A673 (cell line): ENCODE results near the gene SPIRE1. TPM values are rescaled to one million over a fixed set of nuclear protein-coding genes. Genes with fewer than 3 reads are reported as not detected.

Source experiments
- BruUV-seq: library from RNA; stranded (reverse); fragments of 400-500 nt; replicated peaks from 2 replicates; lab custom pipeline; 2021; lab: Mats Ljungman, UMichigan
- CTCF ChIA-PET: fragments of 300-600 bp; sonication (Branson Sonifier 250); formaldehyde crosslinking; loops from one replicate; lab custom pipeline; 2022; ENCODE audit warnings: antibody characterized with exemption; lab: Charles Lee
- POLR2A ChIA-PET: fragments of 300-600 bp; sonication (Branson Sonifier 250); formaldehyde crosslinking; loops from one replicate; lab custom pipeline; 2022; ENCODE audit warnings: antibody characterized with exemption; ENCODE audit not compliant: low non-redundant PET; lab: Charles Lee
- DNase-seq: peaks from one replicate; pipeline ENCODE4 v3.0.0-alpha.2; 2015; ENCODE audit warnings: low spot score
- H3K27ac ChIP-seq: fragments of 200-600 bp; sonication (generic); 2 replicates; pipeline ENCODE4 v1.5.1; 2016; ENCODE audit warnings: mixed run types, low read depth, mild to moderate bottlenecking, mixed read lengths, antibody characterized with exemption, low read length; ENCODE audit not compliant: poor library complexity, severe bottlenecking
- H3K27me3 ChIP-seq: fragments of 200-600 bp; sonication (generic); replicated peaks from 2 replicates; pipeline ENCODE4 v1.6.1; 2017; ENCODE audit warnings: mixed run types, low read depth, mild to moderate bottlenecking, mixed read lengths, antibody characterized with exemption, low read length; ENCODE audit not compliant: insufficient read depth, poor library complexity
- H3K36me3 ChIP-seq: fragments of 200-600 bp; sonication (generic); 2 replicates; pipeline ENCODE4 v1.6.1; 2016; ENCODE audit warnings: mixed run types, mild to moderate bottlenecking, mixed read lengths, antibody characterized with exemption, low read length; ENCODE audit not compliant: insufficient read depth, poor library complexity, severe bottlenecking
- H3K4me1 ChIP-seq: fragments of 200-600 bp; sonication (generic); 2 replicates; pipeline ENCODE4 v1.6.1; 2017; ENCODE audit warnings: mixed run types, mild to moderate bottlenecking, mixed read lengths, antibody characterized with exemption, low read length; ENCODE audit not compliant: insufficient read depth, poor library complexity, severe bottlenecking
- H3K4me3 ChIP-seq: fragments of 200-600 bp; sonication (generic); 2 replicates; pipeline ENCODE4 v1.5.1; 2016; ENCODE audit warnings: low read depth, mixed run types, mild to moderate bottlenecking, mixed read lengths, low read length; ENCODE audit not compliant: poor library complexity, severe bottlenecking
- H3K9me3 ChIP-seq: fragments of 200-600 bp; sonication (generic); 2 replicates; pipeline ENCODE4 v1.6.1; 2016; ENCODE audit warnings: mixed run types, low read depth, mild to moderate bottlenecking, mixed read lengths, antibody characterized with exemption, low read length; ENCODE audit not compliant: poor library complexity, severe bottlenecking
- CTCF ChIP-seq: fragments of 300-800, 200-600 bp; sonication (generic); conservative IDR thresholded peaks from 2 replicates; pipeline ENCODE4 v1.5.1; 2017; ENCODE audit warnings: low read depth, mild to moderate bottlenecking, antibody characterized with exemption, low read length, moderate library complexity, mixed read lengths
- EZH2 ChIP-seq: fragments of 200-600 bp; sonication (generic); IDR thresholded peaks from 2 replicates; pipeline ENCODE4 v1.6.1; 2017; ENCODE audit warnings: borderline replicate concordance, low read depth, mild to moderate bottlenecking, mixed read lengths, antibody characterized with exemption, low read length; ENCODE audit not compliant: poor library complexity, severe bottlenecking
- intact Hi-C: fragments of 100-400 bp; cut with micrococcal nuclease; formaldehyde crosslinking; loops from one replicate; pipeline ENCODE4 v1.10.0; 2022; ENCODE audit not compliant: unreplicated experiment
- total RNA-seq: library from RNA; stranded (reverse); gene quantifications from 2 replicates; pipeline ENCODE4 v1.2.3, GENCODE V29; 2021

SPIRE1 gene
- total RNA-seq, 1 experiment from 2014 or later: 18.1 TPM

GRCh38 chr18:12445554-12445953, 212.4 kb downstream of the SPIRE1 start:
- Histone ChIP-seq H3K27me3 (no peaks in the 10 kb centered on the region), H3K36me3 (peaks cover 11% of the 10 kb centered on the region), H3K27ac (no peak overlapping the region), H3K9me3 (no peaks in the 10 kb centered on the region), H3K4me1 (no peaks in the 10 kb centered on the region), H3K4me3 (no peak overlapping the region)
- BruUV-seq: no TSS peak
- ChIA-PET POLR2A (no interaction called here), CTCF (no interaction called here)
- TF ChIP-seq CTCF (no peak), EZH2 (no peak)
- intact Hi-C loops: no loop called here
- no peak for DNase-seq

- no peak overlapping the region for H3K27ac ChIP-seq
- TF ChIP-seq EZH2 (no peak), CTCF (no peak)
- H3K36me3 ChIP-seq: peaks cover 5% of the 10 kb centered on the region
- H3K9me3 ChIP-seq: no peaks in the 10 kb centered on the region
- H3K4me3 ChIP-seq: no peak overlapping the region
- no peaks in the 10 kb centered on the region for H3K4me1 ChIP-seq
- no peak for DNase-seq
- CTCF ChIA-PET: no interaction called here
- intact Hi-C loops: no loop called here
- POLR2A ChIA-PET: no interaction called here
- no TSS peak for BruUV-seq
- no peaks in the 10 kb centered on the region for H3K27me3 ChIP-seq
Observed at GRCh38 chr18:12443551-12443950, 214.4 kb downstream of the SPIRE1 start.

- no TSS peak for BruUV-seq
- TF ChIP-seq CTCF (no peak), EZH2 (no peak)
- intact Hi-C loops: no loop called here
- Histone ChIP-seq H3K27ac (no peak overlapping the region), H3K27me3 (no peaks in the 10 kb centered on the region), H3K36me3 (peaks cover 5% of the 10 kb centered on the region), H3K9me3 (no peaks in the 10 kb centered on the region), H3K4me1 (no peaks in the 10 kb centered on the region), H3K4me3 (no peak overlapping the region)
- POLR2A ChIA-PET: no interaction called here
- no peak for DNase-seq
- CTCF ChIA-PET: no interaction called here
Observed at GRCh38 chr18:12442946-12443345, 215.0 kb downstream of the SPIRE1 start.
